Stimulated activated CD4-positive, alpha-beta T cell treated with anti-CD3 and anti-CD28 coated beads, TNF-alpha, amount 100 ng/mL, for 1 hour (primary cell): Measurements from ENCODE around the gene TOX2.

Experiments used
- DNase-seq, 3 donors: peaks; one replicate each; pipeline ENCODE4 v3.0.0-alpha.2; 2020; ENCODE audit warnings: low read depth in 3 of 3, low spot score in 1 of 3

TOX2 gene

GRCh38 chr20:43914311-43915210 lies at the start of gene TOX2:
TOX2 (plus strand) TSS chr20:43914852; CDS start chr20:43914892, 40 bp downstream.
- peak in 1 of 3 donors; percentile 26 for DNase-seq

DNA sequence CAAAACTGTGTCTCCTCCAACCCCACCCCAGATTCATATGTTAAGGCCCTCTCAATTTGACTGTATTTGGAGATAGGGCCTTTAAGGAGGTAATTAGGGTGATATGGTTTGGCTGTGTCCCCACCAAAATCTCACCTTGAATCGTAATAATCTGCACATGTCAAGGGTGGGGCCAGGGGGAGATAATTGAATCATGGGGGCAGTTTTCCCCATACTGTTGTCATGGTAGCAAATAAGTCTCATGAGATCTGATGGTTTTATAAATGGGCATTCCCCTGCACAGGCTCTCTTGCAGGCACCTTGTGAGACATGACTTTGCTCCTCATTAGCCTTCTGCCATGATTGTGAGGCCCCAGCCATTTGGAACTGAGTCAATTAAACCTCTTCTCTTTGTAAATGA lies 46.6 kb upstream of the TOX2 start:
- no peak for DNase-seq

DNA sequence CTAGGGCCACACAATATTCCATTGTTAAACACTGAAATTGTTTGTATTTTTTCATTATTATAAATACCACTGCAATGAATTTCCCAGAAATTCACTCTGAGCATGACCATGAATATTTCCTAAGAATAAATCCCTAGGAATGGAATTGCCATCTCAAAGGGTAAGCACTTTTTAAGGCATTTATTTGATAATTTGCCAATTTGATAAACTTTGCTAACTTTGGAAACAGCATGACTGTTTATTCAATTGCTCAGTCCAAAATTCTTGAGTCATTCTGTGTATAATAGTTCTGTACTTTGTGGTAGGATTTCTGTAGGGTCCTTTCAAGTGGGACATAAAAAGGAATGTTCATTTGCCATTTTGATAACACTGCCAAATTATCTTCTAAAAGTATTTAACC lies 44.2 kb upstream of the TOX2 start:
- no peak for DNase-seq

DNA sequence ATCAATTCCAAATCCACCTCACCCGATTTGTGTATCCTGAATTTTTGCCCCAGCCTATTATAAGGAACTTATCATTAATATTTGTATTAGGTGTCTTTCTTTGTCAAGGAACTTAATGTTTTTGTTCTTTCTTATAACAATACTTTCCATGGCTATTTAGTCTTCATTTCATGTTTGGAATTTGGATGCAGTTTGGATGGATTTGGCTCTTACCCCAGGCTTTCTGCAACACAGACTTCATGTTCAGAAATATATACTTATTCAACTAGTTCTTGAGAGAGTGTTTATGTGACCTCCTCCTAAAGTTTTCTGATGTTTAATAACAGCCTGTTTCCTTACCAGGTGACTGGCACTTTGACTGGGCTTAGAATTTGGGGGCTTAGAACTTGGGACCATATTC lies 35.9 kb upstream of the TOX2 start:
- DNase-seq: no peak

- DNase-seq: no peak
Measured at GRCh38 chr20:43893930-43894329, 20.7 kb upstream of the TOX2 start.

DNA sequence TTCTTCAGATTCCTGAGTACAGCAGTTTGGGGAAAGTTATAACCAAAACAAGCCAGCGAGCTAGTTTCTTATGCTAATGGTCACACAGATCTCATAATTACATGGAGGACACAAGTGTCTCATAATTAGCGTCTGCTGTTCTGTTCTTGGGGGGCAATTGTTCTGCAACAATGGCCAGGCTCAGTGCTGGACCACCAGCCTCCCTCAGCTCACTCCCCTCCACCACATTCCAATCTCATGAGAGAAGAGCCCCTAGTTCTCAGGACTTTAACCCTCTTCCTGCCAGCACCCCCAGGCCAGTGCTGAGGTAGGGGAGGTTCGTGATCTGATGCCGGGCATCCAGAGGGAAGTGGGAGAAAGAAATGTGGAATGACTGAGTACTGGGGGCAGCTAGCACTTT lies 20.2 kb upstream of the TOX2 start:
- DNase-seq: no peak

DNA sequence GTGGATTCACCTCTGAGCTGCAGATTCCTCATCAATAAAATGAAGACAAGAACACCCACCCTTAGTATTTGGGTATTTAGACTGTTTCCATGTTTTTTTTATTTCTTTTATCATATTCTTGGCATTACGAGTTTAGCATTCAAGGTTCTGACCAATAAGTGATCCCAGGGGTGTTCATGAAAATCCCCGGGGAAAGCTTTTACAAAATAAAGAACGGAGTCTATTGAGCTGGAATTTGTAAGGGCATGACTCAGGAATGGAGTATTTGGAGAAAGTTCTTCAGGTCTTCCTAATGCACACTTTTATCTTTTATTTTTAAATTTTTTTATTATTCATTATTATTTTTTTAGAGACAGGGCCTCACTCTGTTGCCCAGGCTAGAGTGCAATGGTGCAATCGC lies 19.4 kb upstream of the TOX2 start:
- no peak for DNase-seq

GRCh38 chr20:43899274-43900120 lies 15.2 kb upstream of the TOX2 start:
- no peak for DNase-seq

DNA sequence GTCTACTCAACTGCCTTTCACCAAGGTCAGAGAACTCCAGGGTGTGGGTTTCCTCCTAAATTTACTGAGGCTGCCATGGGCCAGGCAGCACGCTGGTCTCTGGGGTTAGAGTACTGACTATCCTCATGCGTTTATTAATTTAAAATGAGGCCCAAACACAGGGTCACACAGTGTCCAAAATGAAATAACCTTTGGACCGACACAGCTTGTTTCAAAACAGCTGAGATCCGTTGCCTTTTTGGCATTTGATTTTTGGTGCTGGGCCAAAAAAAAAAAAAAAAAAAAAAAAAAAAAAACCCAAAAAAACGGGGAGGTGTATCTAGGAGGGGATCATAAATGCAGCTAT lies 14.6 kb upstream of the TOX2 start:
- DNase-seq: no peak

DNA sequence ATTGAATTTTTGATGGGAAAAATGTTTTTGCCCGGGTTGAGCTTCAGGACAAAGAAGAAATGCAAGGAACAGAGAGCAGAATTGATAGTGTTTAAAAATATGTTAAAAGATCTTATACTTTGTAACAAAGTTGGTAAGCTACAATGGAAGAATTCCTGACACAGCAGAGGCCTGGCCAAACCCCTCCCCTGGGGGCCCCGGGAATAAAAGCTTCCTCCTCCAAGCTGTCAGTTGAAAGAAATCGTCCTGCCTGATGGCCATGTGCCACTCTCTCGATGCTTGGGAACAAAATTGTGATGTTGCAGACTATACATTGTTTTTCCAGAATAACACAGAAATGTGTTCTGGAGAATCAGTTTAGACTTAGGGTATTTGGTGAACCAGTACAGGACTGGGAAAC lies 14.2 kb upstream of the TOX2 start:
- no peak for DNase-seq

DNA sequence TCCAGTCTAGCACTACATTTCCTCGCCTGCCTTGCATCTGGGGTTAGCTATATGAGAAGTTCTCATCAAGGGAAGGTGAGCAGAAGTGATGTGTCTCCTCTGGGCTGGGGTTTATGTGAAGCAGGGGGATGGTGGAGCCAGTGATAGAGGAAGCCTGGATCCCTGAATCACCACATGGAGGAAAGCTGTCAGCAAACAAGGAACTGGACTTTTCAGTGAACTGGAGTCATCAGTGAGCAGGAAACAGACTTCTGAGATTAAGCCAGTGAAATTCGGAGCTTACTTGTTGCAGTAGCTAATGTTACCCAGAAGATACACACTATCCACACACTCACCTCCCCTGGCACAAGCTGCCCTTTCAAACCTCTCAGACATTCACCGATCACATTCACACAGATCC lies 13.4 kb upstream of the TOX2 start:
- no peak for DNase-seq

DNA sequence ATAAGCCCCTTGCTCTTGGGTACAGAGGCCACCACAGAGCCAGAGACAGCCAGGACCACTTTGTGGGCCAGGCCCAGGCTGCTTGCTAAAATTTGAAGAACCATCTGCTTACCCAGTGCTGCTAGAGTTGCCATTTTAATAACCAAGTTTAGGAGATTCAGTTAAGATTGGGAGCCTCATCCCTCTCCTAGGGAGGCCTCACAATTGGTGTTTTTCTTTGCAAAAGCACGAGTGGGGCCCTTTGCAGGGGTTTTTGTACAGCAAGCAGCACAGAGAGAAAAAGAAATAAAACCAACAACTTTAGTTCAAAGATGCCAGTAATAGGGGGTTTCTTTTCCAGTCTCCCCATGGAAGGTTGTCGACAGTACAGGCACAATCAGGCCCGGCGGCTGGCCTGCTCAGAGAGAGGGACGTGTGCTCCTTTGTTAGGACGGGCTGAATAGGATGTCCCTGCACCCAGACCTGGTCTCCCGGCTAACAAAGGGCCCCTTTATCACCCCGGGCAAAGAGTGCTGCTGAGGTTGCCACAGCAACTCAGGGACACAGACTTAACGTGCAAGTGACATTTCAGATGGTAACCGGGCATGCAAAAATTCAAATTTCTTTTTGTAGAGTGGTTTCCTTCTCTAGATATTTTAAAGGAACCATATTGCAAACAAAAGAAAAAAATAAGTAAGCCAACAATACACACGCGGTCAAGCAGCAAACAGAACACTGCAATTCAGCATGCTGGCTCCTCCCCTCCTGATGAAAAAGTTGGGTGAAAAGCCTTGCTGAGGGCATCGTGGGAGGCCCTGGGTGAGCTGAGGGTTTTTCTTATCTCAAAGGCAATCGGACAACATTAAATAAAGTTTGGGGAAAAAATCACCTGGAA lies 10.5 kb upstream of the TOX2 start:
- no peak for DNase-seq

GRCh38 chr20:43904827-43905177 lies 9.8 kb upstream of the TOX2 start:
- DNase-seq: no peak

DNA sequence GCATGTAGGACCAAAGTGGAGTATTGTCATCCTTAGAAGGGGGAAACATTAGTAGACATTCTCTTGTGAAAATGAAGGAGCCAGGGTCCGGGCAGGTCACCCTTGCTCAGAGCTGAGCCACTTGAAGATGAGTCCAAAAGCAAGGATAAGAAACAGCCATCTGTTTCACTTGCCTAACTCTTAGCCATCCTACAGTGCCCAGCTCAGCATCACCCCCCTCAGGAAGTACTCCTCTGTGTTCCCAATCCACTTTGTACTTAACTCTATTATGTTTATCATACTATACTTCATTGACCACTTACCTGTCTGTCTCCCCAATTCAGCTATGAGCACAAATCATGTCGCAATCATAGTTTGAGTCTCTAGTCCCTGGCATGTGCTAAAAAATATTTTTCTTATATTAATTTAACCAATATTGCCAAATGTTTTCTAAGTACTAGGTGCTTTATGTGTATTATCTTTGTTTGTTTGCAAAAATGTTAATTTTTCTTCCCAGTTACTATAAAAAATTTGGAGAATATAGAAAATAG lies 8.1 kb upstream of the TOX2 start:
- no peak for DNase-seq

- DNase-seq: no peak
Measured at GRCh38 chr20:43909211-43909610, 5.4 kb upstream of the TOX2 start.

GRCh38 chr20:43909720-43910119 lies 4.9 kb upstream of the TOX2 start:
- no peak for DNase-seq

DNA sequence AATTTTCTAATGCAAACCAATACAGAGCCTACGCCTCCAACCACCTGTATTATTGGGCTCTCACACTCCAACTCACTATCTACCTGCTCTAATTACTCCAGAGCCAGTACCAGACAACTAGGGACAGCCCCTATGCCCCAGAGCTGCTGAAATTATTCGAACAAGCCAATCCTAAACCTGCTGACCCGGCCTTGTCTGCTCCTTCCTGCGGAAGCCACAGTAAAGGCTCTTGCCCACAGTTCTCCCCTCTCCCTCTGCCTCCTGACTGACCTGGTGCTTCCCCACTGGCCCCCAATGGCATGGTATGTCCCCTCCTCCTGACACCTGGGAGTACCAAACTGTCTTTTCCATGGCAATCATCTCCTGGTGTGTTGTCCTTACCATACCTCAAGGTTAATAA lies 4.1 kb upstream of the TOX2 start:
- no peak for DNase-seq

- no peak for DNase-seq
Measured at GRCh38 chr20:43911066-43911465, 3.6 kb upstream of the TOX2 start.

DNA sequence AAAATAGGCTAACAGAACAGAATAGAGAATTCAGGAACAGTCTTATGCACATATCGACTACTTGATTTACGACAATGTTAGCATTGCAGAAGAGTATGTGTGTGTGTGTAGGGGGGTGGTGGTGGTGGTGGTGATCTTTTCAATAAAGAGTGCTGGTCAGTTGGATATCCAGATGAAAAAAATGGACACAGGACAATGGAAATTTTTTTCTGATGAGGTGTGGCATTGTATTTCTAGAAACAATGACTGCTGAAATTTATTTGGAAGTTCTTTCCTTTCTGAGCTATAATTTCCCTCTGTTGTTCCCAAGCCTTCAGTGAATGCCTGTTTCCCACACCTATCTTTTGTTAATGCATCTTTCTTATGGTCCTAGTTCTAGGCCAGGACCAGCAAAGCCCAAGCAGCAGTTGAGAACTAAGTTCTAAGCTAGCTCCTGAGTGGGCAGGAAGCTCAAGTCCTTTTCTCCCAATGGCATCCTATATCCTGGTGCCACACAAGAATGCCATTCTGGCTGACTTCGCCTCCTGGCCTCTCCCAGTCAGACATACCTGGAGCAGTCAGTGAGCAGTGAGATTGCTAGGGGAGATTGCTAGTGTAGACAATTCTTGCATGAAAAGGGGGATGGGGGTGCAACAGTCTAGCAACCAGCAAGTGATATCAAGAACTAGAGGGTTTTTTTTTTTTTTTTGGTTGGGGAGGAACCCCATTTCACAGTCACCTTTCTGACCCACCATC lies 1.2 kb upstream of the TOX2 start:
- no peak for DNase-seq

GRCh38 chr20:43915211-43916072 lies 790 bp downstream of the TOX2 start:
- no peak for DNase-seq
